Cardiac fibroblast (primary cell): ENCODE measurements around the gene FMR1.

ENCODE experiments used
- DNase-seq, 2 donors: peaks; one replicate each; pipeline versions ENCODE4 v3.0.0 to v3.0.0-alpha.2; 2010; ENCODE audit warnings: low read depth in 2 of 2
- H3K4me3 ChIP-seq, 2 donors: replicated peaks in 1 of 2; 1 replicate in 1 of 2; 2 replicates in 1 of 2; pipeline ENCODE4 v1.5.1; 2011; ENCODE audit warnings: low read depth in 2 of 2, low read length in 2 of 2, mild to moderate bottlenecking in 2 of 2, moderate library complexity in 1 of 2
- TF ChIP-seq, protein P1 (sequence below): IDR thresholded peaks from one replicate; pipeline ENCODE4 v1.5.1; 2011; ENCODE audit warnings: low read depth, mild to moderate bottlenecking, low read length, inconsistent platforms

FMR1 gene

DNA sequence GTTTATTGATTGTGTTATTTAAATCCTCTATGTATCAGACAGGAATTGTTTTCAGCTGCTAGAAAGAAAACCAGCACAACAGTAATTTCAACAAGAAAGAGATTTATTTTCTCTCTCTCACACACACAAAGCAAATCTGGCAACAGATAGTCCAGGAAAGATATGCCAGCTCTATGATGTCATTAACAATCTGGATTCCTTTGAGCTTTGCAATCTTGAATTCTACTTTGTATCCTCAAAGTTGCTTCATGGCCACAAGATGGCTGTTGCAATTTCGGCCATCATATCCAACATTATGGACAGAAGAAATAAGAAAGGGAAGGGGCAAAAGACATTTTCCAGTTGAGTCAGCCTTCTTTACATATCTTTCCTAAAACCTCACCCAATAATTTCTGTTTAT is 19.8 kb upstream of the FMR1 start:
- H3K4me3 ChIP-seq, result no peak overlapping the region
- DNase-seq, result peak in 1 of 2 donors; percentile 8
- TF ChIP-seq, protein P1, sequence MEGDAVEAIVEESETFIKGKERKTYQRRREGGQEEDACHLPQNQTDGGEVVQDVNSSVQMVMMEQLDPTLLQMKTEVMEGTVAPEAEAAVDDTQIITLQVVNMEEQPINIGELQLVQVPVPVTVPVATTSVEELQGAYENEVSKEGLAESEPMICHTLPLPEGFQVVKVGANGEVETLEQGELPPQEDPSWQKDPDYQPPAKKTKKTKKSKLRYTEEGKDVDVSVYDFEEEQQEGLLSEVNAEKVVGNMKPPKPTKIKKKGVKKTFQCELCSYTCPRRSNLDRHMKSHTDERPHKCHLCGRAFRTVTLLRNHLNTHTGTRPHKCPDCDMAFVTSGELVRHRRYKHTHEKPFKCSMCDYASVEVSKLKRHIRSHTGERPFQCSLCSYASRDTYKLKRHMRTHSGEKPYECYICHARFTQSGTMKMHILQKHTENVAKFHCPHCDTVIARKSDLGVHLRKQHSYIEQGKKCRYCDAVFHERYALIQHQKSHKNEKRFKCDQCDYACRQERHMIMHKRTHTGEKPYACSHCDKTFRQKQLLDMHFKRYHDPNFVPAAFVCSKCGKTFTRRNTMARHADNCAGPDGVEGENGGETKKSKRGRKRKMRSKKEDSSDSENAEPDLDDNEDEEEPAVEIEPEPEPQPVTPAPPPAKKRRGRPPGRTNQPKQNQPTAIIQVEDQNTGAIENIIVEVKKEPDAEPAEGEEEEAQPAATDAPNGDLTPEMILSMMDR, result no peak

DNA sequence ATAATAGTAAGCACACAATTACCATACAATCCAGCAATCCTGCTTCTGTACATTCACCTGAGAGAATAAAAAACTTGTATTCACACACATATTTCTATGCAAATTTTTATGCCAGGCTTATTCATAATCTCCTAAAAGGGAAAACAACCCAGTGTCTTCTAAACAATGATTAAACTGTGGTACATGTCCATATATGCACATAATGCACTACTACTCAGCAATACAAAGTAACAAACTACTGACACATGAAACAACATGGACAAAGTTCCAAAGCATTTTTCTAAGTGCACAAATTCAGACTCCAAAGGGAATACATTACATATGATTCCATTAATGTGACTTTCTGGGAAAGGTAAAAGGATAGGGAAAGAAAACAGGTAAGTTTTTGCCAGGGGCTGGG is 18.0 kb upstream of the FMR1 start:
- H3K4me3 ChIP-seq, result no peak overlapping the region
- TF ChIP-seq, protein P1, result no peak

GRCh38 chrX:147894366-147894963 is 17.3 kb upstream of the FMR1 start:
- TF ChIP-seq, protein P1, result no peak
- H3K4me3 ChIP-seq, result no peak overlapping the region
- peak in 1 of 2 donors; percentile 24 for DNase-seq

More for the DNA sequence above, 18.0 kb upstream of the FMR1 start:
- no peak for DNase-seq

DNA sequence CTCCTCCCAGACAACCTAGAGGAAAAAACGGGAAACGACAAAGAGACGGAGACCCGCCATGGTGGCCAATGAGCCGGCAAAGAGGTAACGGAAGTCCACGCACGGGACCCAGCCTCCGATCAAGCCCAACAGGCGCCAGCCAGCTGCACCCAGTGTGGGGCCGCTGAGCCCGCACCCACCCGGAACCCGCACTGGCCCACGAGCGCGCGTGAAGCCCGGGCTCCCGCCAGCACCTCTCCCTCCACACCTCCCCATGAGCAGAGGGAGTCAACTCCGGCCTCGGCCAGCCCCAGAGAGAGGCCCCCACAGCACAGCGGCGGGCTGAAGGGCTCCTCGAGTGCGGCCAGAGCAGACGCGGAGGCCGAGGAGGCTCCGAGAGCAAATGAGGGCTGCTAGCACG is 14.6 kb upstream of the FMR1 start:
- no peak overlapping the region for H3K4me3 ChIP-seq
- no peak for DNase-seq
- TF ChIP-seq, protein P1, result no peak

DNA sequence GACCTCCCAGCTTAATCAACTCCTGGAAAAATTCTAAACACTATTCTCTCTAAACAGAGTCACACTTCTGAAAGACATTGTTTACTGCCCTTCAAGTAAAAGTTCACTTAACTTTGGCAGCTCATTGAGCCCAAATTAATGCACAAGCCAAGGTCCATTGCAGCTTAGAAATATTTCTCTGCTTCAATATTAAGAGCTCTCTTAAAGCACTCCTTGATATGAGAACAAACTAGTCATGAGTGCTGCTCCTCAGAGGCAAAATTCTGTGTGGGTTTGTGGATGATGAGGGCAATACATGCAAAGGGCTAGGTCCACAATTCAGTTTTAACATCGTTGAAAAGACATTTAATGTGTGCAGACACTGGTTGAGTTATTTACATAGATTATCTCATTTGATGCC is 12.8 kb upstream of the FMR1 start:
- TF ChIP-seq, protein P1, result no peak
- no peak overlapping the region for H3K4me3 ChIP-seq
- no peak for DNase-seq

DNA sequence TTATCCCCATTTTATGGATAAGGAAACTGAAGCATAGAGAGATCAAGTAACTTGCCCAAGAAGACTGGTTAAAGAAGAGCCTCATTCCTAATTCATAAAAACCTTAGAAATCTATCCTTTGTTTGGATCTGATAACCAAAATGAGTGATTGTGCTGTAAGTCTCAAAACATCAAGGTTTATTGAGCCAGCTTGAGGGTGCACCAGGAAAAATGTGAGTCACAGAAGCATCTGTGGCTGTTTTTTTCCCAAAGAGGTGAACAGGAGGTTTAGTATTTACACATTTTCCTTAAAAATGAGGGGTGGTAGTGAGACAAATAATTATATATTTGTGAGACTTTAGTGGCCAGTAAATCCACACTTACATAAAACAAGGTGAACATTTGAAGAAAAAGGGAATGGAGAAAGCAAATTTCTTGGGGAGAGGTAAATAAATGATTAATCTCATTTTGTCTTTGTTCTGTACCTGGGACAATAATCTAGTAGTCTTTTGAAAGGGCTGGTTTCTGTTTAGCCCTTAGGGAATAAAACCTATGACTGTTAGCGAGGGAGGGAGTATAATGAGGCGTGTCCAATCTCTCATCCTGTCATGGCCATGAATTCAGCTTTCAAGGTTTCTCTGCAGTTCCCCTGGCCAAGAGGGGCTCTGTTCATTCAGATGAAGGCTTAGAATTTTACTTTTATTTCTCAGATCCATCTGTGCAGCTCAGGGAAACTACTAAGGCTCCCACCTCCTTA is 12.2 kb upstream of the FMR1 start:
- no peak overlapping the region for H3K4me3 ChIP-seq
- DNase-seq, result no peak
- TF ChIP-seq, protein P1, result no peak
